ENCODE measurements around the gene LRRC26. TPM values are rescaled to one million over a fixed set of nuclear protein-coding genes. Genes with fewer than 3 reads are reported as not detected.

The LRRC26 gene
- total RNA-seq, 1 experiment from 2014 or later = 2.4 TPM

DNA sequence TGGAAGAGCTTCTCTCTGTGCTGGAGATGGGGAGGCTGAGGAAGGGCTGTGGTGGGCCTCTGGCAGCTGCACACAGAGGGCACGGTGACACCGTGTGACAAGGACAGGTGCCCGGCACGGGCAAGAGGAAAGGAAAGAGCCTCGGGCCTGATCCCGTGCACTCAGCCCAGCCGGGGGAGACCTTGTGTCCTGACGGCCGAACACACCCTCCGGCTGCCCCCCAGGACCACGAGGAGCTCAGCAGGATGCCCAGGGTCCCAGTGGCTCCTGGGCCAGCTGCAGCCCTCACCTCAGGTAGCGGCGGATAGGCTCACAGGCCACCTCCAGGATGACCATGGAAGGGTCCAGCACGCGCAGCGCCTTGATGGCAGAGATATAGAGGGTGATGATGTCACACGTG, 13.0 kb upstream of the LRRC26 start:
- no peak overlapping the region for H3K27ac ChIP-seq (ENCODE audit: low read depth, low read length)
- no peak for TF ChIP-seq CTCF (IDR thresholded peaks at IDR 0.05 in 2 of 3, conservative IDR thresholded peaks at IDR 0.05 in 1 of 3; ENCODE audit: borderline replicate concordance in 1 of 3, insufficient read depth in 1 of 3, low read depth in 2 of 3, low read length in 2 of 3)
- no peak overlapping the region for H3K4me3 ChIP-seq (replicated peaks in 1 of 2; ENCODE audit: low read depth in 1 of 2, low read length in 2 of 2)
- H3K9me3 ChIP-seq (ENCODE audit: control insufficient read depth in 1 of 2, insufficient read depth in 1 of 2, low read depth in 1 of 2, low read length in 2 of 2) = no peaks in the 10 kb centered on the region
- POLR2A ChIA-PET = no interaction called here
- peaks cover 8 to 28% of the 10 kb centered on the region in 2 experiments; a peak in 3 of 4 replicates for H3K4me1 ChIP-seq (ENCODE audit: control insufficient read depth in 1 of 2, insufficient read depth in 2 of 2, low read length in 2 of 2)
- H3K27me3 ChIP-seq (ENCODE audit: insufficient read depth, low read length) = no peaks in the 10 kb centered on the region
- BruUV-seq (replicated peaks) = no TSS peak
- H3K36me3 ChIP-seq (ENCODE audit: control insufficient read depth in 1 of 2, insufficient read depth in 2 of 2, low read length in 2 of 2) = peaks cover 0 to 21% of the 10 kb centered on the region in 2 experiments; a peak in 2 of 4 replicates
- intact Hi-C loops (cut with micrococcal nuclease) = no loop called here
- RAD21 ChIA-PET (ENCODE audit: low non-redundant PET in 1 of 2, low total read pairs in 2 of 2, uncharacterized antibody in 2 of 2, unreplicated experiment in 2 of 2) = no interaction called here
- CTCF ChIA-PET = no interaction called here
- H3K4me2 ChIP-seq (ENCODE audit: low read length) = no peak overlapping the region
- no peak overlapping the region for H3K9ac ChIP-seq (ENCODE audit: low read length)
- no peaks in the 10 kb centered on the region for H4K20me1 ChIP-seq (ENCODE audit: insufficient read depth)
- no peak for ATAC-seq
- no peaks in the 10 kb centered on the region for H3K9me2 ChIP-seq (ENCODE audit: insufficient read depth)
- H2AFZ ChIP-seq (ENCODE audit: low read depth, low read length, poor library complexity, severe bottlenecking) = no peak overlapping the region
- peaks cover 25% of the 10 kb centered on the region for H3K79me2 ChIP-seq (ENCODE audit: insufficient read depth, low read length)
- DNase-seq (ENCODE audit: low read depth, low spot score) = no peak

DNA sequence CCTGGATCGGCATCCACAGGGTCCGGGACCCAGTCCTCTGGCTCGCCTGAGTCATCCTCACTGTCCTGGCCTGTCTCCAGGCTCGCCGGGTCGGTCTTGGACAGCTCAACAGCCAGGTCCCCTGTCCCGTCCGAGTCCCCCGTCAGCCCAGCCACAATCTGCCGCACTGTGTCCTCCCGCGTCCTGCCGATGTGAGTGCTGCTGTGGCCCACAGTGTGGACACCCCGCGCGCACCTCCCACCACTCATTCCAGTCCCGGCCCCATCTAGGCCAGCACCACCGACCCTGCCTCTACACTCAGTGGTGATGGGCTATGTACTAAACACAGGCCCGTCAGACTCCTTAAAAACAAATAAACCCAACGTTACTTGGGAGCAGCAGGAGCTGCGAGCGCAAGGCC, 11.8 kb upstream of the LRRC26 start:
- no peaks in the 10 kb centered on the region for H3K27me3 ChIP-seq (ENCODE audit: insufficient read depth, low read length)
- no peak overlapping the region for H2AFZ ChIP-seq (ENCODE audit: low read depth, low read length, poor library complexity, severe bottlenecking)
- no peak overlapping the region for H3K4me2 ChIP-seq (ENCODE audit: low read length)
- no peak overlapping the region for H3K27ac ChIP-seq (ENCODE audit: low read depth, low read length)
- H3K4me1 ChIP-seq (ENCODE audit: control insufficient read depth in 1 of 2, insufficient read depth in 2 of 2, low read length in 2 of 2) = peaks cover 0 to 17% of the 10 kb centered on the region in 2 experiments; a peak in 2 of 4 replicates
- ChIA-PET RAD21 (ENCODE audit: low non-redundant PET in 1 of 2, low total read pairs in 2 of 2, uncharacterized antibody in 2 of 2, unreplicated experiment in 2 of 2) (no interaction called here), CTCF (no interaction called here), POLR2A (no interaction called here)
- intact Hi-C loops (cut with micrococcal nuclease) = no loop called here
- no peaks in the 10 kb centered on the region for H3K9me2 ChIP-seq (ENCODE audit: insufficient read depth)
- H3K9ac ChIP-seq (ENCODE audit: low read length) = no peak overlapping the region
- no peak overlapping the region for H3K4me3 ChIP-seq (replicated peaks in 1 of 2; ENCODE audit: low read depth in 1 of 2, low read length in 2 of 2)
- peaks cover 13% of the 10 kb centered on the region; the same call in 1 of the 2 replicates for H3K79me2 ChIP-seq (ENCODE audit: insufficient read depth, low read length)
- H3K36me3 ChIP-seq (ENCODE audit: control insufficient read depth in 1 of 2, insufficient read depth in 2 of 2, low read length in 2 of 2) = peaks cover 0 to 12% of the 10 kb centered on the region in 2 experiments; a peak in 2 of 4 replicates
- no peak for DNase-seq (ENCODE audit: low read depth, low spot score)
- TF ChIP-seq CBX3 (IDR thresholded peaks at IDR 0.05; ENCODE audit: low read depth) = no peak
- TF ChIP-seq POLR2AphosphoS5 (IDR thresholded peaks at IDR 0.05; ENCODE audit: low read depth, low read length) = no peak
- no peak for TF ChIP-seq SRF (IDR thresholded peaks at IDR 0.05; ENCODE audit: low read depth)
- TF ChIP-seq RAD21 (IDR thresholded peaks at IDR 0.05; ENCODE audit: low read depth) = no peak
- no peak for TF ChIP-seq FOSL1 (IDR thresholded peaks at IDR 0.05; ENCODE audit: low read depth)
- TF ChIP-seq REST (IDR thresholded peaks at IDR 0.05; ENCODE audit: low read depth) = no peak
- TF ChIP-seq EZH2 (IDR thresholded peaks at IDR 0.05) = no peak
- TF ChIP-seq ZNF274 (IDR thresholded peaks at IDR 0.05; ENCODE audit: low read depth, low read length) = no peak
- ATAC-seq = no peak
- no peaks in the 10 kb centered on the region for H3K9me3 ChIP-seq (ENCODE audit: control insufficient read depth in 1 of 2, insufficient read depth in 1 of 2, low read depth in 1 of 2, low read length in 2 of 2)
- no TSS peak for BruUV-seq (replicated peaks)
- no peaks in the 10 kb centered on the region for H4K20me1 ChIP-seq (ENCODE audit: insufficient read depth)

Measured in HCT116 (cell line).